ENCODE data around the gene PHYKPL.

DNA sequence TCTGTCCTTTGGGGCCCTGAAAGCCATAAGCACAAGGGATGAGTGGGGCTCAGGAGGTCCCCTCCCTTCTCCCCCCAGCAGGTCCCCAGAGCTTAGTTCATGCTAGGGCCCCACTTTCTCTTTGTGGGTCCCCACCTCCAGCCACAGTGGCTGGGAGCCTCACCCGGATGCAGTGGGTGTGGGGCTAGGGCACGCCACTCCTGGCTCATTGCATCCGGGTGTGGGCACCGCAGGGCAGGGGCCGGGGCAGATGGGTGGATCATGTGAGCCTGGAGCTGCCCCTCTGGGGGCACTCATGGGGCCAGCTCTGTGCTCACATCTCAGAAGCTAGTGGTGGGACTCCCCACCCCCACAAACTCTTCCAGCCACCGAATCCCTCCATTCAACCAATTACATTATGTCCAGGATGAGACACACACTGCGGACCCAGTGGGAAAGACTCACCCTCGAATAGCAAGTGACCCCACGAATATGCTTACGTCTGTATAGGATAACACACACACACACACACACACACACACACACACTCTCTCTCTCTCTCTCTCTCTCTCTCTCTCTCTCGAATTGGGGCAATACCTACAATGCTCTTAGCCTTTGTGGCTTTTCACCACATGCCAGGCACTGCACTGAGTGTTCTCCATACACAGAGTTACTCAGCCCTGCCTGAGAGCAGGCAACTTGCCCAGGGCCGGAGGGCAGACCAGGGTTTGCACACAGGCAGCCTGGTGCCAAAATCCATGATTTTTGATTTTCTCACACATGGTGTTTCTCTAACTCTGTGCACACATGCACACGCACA lies 16.8 kb upstream of the PHYKPL start:
- TF ChIP-seq GATA3 (IDR thresholded peaks at IDR 0.05; ENCODE audit: low read depth, low read length) (no peak), GATA2 (IDR thresholded peaks at IDR 0.05; ENCODE audit: low read depth, low read length) (no peak)

All from SH-SY5Y (cell line).